Panc1 (cell line): ENCODE results near the gene SLC43A2. TPM values are rescaled to one million over a fixed set of nuclear protein-coding genes. Genes with fewer than 3 reads are reported as not detected.
"Not testable (repeated sequence)": the region's sequence is repeated elsewhere in the genome, so short reads cannot be mapped to it uniquely, and the experiment has no call there.

Source experiments
- ATAC-seq: fragments of 200-7000 bp; cut with Tn5 transposase; 2 replicates; pipeline ENCODE4 v1.9.1; 2020; ENCODE audit warnings: mild to moderate bottlenecking, moderate library complexity
- BruUV-seq: library from RNA; stranded (reverse); fragments of 400-500 nt; replicated peaks from 2 replicates; lab custom pipeline; 2021; lab: Mats Ljungman, UMichigan
- CTCF ChIA-PET: fragments of 300-600 bp; sonication (Branson Sonifier 250); formaldehyde crosslinking; loops from one replicate; lab custom pipeline; 2022; ENCODE audit warnings: antibody characterized with exemption; lab: Charles Lee
- POLR2A ChIA-PET: fragments of 300-600 bp; sonication (Branson Sonifier 250); formaldehyde crosslinking; loops from one replicate; lab custom pipeline; 2022; ENCODE audit warnings: antibody characterized with exemption; lab: Charles Lee
- DNase-seq: peaks from one replicate; pipeline ENCODE4 v3.0.0-alpha.2; 2010; ENCODE audit warnings: low read depth, low spot score
- H3K27ac ChIP-seq: 2 replicates; pipeline ENCODE4 v1.5.1; 2011; ENCODE audit warnings: mild to moderate bottlenecking, low read length, inconsistent platforms
- H3K27me3 ChIP-seq: fragments of 200-500 bp; sonication (Bioruptor generic); 2 replicates; pipeline ENCODE4 v1.6.0; 2014; ENCODE audit warnings: low read length, inconsistent platforms; ENCODE audit not compliant: control insufficient read depth, insufficient read depth
- H3K36me3 ChIP-seq: fragments of 200-500 bp; sonication (Bioruptor generic); 2 replicates; pipeline ENCODE4 v1.5.1; 2014; ENCODE audit warnings: inconsistent platforms, mild to moderate bottlenecking, low read length, moderate library complexity; ENCODE audit not compliant: control insufficient read depth, insufficient read depth
- H3K4me1 ChIP-seq: 2 replicates; pipeline ENCODE4 v1.5.1; 2011; ENCODE audit warnings: inconsistent platforms, mild to moderate bottlenecking, low read length, moderate library complexity; ENCODE audit not compliant: control insufficient read depth, insufficient read depth
- H3K4me3 ChIP-seq, 2 experiments: 2 replicates each; pipeline ENCODE4 v1.5.1; 2011 to 2012; ENCODE audit warnings: low read depth in 2 of 2, low read length in 2 of 2, mild to moderate bottlenecking in 2 of 2, inconsistent platforms in 1 of 2, moderate library complexity in 1 of 2
- H3K9me3 ChIP-seq: fragments of 200-500 bp; sonication (Bioruptor generic); 2 replicates; pipeline ENCODE4 v1.5.1; 2014; ENCODE audit warnings: low read depth, mild to moderate bottlenecking, inconsistent platforms, low read length, moderate library complexity; ENCODE audit not compliant: control insufficient read depth, insufficient read depth
- POLR2AphosphoS5 ChIP-seq: IDR thresholded peaks from 2 replicates; pipeline ENCODE4 v1.6.1; 2012; ENCODE audit warnings: mild to moderate bottlenecking, low read depth, low read length, moderate library complexity
- SIN3A ChIP-seq: IDR thresholded peaks from 2 replicates; pipeline ENCODE4 v1.6.1; 2012; ENCODE audit warnings: low read depth, mild to moderate bottlenecking, low read length, moderate library complexity, borderline replicate concordance; ENCODE audit not compliant: insufficient read depth
- TCF7L2 ChIP-seq: IDR thresholded peaks from 2 replicates; pipeline ENCODE4 v1.6.1; 2011; ENCODE audit warnings: mild to moderate bottlenecking, low read depth, low read length, inconsistent platforms
- in situ Hi-C: cut with HindIII; loops from 2 replicates; pipeline ENCODE4 v1.10.0; 2016; ENCODE audit warnings: low sequenced_read_pairs, low pct_unique_long_range_greater_than_20kb
- intact Hi-C: fragments of 100-400 bp; cut with micrococcal nuclease; formaldehyde crosslinking; loops from one replicate; pipeline ENCODE4 v1.10.0; 2022; ENCODE audit not compliant: unreplicated experiment
- total RNA-seq: library from RNA; stranded (reverse); gene quantifications from one replicate; pipeline ENCODE4 v1.2.1, GENCODE V29; 2021; ENCODE audit not compliant: unreplicated experiment
- TF ChIP-seq, protein P1 (sequence below): fragments of 450-650 bp; IDR thresholded peaks from 2 replicates; pipeline ENCODE4 v1.5.1; 2017; ENCODE audit warnings: mild to moderate bottlenecking
- TF ChIP-seq, protein P2 (sequence below), 2 experiments: IDR thresholded peaks; 2 replicates each; pipeline ENCODE4 v1.6.1; 2011 to 2012; ENCODE audit warnings: low read depth in 2 of 2, control low read depth in 1 of 2, low read length in 1 of 2, mild to moderate bottlenecking in 1 of 2, moderate library complexity in 1 of 2; ENCODE audit not compliant: insufficient read depth in 1 of 2

The SLC43A2 gene
- total RNA-seq, 1 experiment from 2014 or later: 23.3 TPM

DNA sequence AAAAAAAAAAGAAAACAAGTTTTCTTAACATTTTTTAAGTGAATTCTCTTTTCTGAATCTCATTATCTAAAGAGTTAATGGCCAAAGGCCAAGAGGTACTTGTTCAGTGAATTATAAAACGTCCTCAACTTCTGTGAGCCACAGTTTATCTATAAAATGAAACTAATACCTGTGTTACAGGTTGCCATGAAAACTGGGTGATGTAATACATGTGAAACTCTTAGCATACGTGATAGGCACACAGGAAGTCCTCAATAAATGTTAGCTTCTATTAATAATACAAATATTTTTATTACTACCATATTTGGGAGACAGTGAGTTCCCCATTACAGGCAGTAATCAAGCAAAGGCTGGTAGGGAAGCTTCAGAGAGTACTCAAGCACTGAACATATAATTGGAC lies 98.8 kb downstream of the SLC43A2 start:
- Histone ChIP-seq H3K9me3 (no peaks in the 10 kb centered on the region), H3K36me3 (peaks cover 3% of the 10 kb centered on the region; the same call in 1 of the 2 replicates), H3K27me3 (no peaks in the 10 kb centered on the region), H3K4me3 (no peak overlapping the region), H3K4me1 (no peaks in the 10 kb centered on the region), H3K27ac (no peak overlapping the region)
- TF ChIP-seq SIN3A: no peak
- TF ChIP-seq TCF7L2: no peak
- TF ChIP-seq, protein P1, sequence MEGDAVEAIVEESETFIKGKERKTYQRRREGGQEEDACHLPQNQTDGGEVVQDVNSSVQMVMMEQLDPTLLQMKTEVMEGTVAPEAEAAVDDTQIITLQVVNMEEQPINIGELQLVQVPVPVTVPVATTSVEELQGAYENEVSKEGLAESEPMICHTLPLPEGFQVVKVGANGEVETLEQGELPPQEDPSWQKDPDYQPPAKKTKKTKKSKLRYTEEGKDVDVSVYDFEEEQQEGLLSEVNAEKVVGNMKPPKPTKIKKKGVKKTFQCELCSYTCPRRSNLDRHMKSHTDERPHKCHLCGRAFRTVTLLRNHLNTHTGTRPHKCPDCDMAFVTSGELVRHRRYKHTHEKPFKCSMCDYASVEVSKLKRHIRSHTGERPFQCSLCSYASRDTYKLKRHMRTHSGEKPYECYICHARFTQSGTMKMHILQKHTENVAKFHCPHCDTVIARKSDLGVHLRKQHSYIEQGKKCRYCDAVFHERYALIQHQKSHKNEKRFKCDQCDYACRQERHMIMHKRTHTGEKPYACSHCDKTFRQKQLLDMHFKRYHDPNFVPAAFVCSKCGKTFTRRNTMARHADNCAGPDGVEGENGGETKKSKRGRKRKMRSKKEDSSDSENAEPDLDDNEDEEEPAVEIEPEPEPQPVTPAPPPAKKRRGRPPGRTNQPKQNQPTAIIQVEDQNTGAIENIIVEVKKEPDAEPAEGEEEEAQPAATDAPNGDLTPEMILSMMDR: no peak
- no peak for TF ChIP-seq POLR2AphosphoS5
- TF ChIP-seq, protein P2, sequence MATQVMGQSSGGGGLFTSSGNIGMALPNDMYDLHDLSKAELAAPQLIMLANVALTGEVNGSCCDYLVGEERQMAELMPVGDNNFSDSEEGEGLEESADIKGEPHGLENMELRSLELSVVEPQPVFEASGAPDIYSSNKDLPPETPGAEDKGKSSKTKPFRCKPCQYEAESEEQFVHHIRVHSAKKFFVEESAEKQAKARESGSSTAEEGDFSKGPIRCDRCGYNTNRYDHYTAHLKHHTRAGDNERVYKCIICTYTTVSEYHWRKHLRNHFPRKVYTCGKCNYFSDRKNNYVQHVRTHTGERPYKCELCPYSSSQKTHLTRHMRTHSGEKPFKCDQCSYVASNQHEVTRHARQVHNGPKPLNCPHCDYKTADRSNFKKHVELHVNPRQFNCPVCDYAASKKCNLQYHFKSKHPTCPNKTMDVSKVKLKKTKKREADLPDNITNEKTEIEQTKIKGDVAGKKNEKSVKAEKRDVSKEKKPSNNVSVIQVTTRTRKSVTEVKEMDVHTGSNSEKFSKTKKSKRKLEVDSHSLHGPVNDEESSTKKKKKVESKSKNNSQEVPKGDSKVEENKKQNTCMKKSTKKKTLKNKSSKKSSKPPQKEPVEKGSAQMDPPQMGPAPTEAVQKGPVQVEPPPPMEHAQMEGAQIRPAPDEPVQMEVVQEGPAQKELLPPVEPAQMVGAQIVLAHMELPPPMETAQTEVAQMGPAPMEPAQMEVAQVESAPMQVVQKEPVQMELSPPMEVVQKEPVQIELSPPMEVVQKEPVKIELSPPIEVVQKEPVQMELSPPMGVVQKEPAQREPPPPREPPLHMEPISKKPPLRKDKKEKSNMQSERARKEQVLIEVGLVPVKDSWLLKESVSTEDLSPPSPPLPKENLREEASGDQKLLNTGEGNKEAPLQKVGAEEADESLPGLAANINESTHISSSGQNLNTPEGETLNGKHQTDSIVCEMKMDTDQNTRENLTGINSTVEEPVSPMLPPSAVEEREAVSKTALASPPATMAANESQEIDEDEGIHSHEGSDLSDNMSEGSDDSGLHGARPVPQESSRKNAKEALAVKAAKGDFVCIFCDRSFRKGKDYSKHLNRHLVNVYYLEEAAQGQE (IDR thresholded peaks at IDR 0.05; ENCODE audit: insufficient read depth in 1 of 2, low read depth in 2 of 2, low read length in 1 of 2): no peak
- intact Hi-C loops (no loop called here), in situ Hi-C loops (no loop called here)
- BruUV-seq: no TSS peak
- CTCF ChIA-PET: no interaction called here
- ATAC-seq: no peak
- no peak for DNase-seq
- POLR2A ChIA-PET: no interaction called here

DNA sequence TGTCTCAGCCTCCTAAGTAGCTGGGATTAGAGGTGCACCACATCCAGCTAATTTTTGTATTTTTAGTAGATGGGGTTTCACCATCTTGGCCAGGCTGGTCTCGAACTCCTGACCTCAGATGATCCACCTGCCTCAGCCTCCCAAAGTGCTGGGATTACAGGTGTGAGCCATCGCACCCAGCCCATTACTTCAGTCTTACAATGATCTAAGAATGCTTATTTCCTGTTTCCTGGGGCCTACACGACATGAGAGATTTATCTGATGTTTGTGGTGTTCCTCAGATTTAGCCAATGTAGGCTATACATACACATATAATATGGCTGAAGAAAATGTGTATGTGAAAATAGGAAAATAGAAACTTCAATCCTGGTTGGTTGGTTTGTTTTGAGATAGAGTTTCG lies 101.8 kb downstream of the SLC43A2 start:
- intact Hi-C loops, ATAC-seq, POLR2A ChIA-PET, H3K27ac ChIP-seq, H3K36me3 ChIP-seq, H3K27me3 ChIP-seq, DNase-seq, H3K4me3 ChIP-seq, in situ Hi-C loops, H3K9me3 ChIP-seq, CTCF ChIA-PET, BruUV-seq, H3K4me1 ChIP-seq: not testable (repeated sequence)

DNA sequence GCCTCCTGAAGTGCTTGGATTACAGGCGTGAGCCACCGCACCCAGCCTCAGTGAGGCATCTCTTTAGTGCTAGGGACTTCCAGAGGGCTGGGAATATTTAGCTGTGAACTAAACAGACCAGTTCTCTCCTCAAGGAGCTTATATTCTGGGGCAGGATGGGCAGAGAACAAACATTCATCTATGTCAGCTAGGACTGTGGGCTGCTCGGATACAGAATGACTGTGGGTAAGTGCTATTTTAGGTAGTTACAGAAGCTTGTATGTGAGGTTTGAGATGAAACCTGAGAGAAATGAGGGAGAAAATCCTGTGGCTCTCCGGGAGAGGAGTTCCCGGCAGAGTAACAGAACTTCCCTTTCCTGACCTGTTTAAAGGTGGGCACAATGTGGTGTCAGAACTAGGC lies 106.0 kb downstream of the SLC43A2 start:
- BruUV-seq: no TSS peak
- Histone ChIP-seq H3K9me3 (no peaks in the 10 kb centered on the region), H3K4me1 (peaks cover 4% of the 10 kb centered on the region), H3K4me3 (no peak overlapping the region), H3K36me3 (peaks cover 2% of the 10 kb centered on the region; the same call in 1 of the 2 replicates), H3K27me3 (no peaks in the 10 kb centered on the region), H3K27ac (no peak overlapping the region)
- ChIA-PET CTCF (no interaction called here), POLR2A (no interaction called here)
- in situ Hi-C loops: no loop called here
- intact Hi-C loops: no loop called here
- ATAC-seq: no peak
- no peak for DNase-seq
- TF ChIP-seq, protein P2 (IDR thresholded peaks at IDR 0.05; ENCODE audit: insufficient read depth in 1 of 2, low read depth in 2 of 2, low read length in 1 of 2): no peak
- TF ChIP-seq SIN3A: no peak
- TF ChIP-seq TCF7L2: no peak
- no peak for TF ChIP-seq POLR2AphosphoS5
